T-cell (primary cell): Measurements from ENCODE around the gene NCS1. TPM values are rescaled to one million over a fixed set of nuclear protein-coding genes. Genes with fewer than 3 reads are reported as not detected.

Experiments
- ATAC-seq, 4 experiments: fragments of 200-7000 bp in 3 of 4; fragments of 150-1000 bp in 1 of 4; cut with Tn5 transposase; replicated peaks in 1 of 4; 1 replicate in 3 of 4; 2 replicates in 1 of 4; pipeline ENCODE4 v1.10.0; 2021; ENCODE audit warnings: moderate library complexity in 3 of 4, mild to moderate bottlenecking in 2 of 4, moderate number of reproducible peaks in 1 of 4
- CTCF ChIA-PET, 2 donors: fragments of 300-600 bp; sonication (Branson Sonifier 250); formaldehyde crosslinking; loops; one replicate each; lab custom pipeline; 2022; ENCODE audit warnings: antibody characterized with exemption in 2 of 2; lab: Charles Lee
- POLR2A ChIA-PET, 2 donors: fragments of 300-600 bp; sonication (Branson Sonifier 250); formaldehyde crosslinking; loops; one replicate each; lab custom pipeline; 2022; ENCODE audit warnings: antibody characterized with exemption in 2 of 2; lab: Charles Lee
- DNase-seq, 35 experiments: peaks; one replicate each; pipeline versions ENCODE4 v3.0.0 to v3.0.0-alpha.2; 2013 to 2023
- H3K27ac ChIP-seq: one replicate; pipeline ENCODE4 v1.5.1; 2013; ENCODE audit warnings: low read length
- H3K27me3 ChIP-seq, 2 experiments: replicated peaks in 1 of 2; 1 replicate in 1 of 2; 2 replicates in 1 of 2; pipeline versions ENCODE4 v1.6.1 to v1.7.0; 2013; ENCODE audit warnings: low read length in 1 of 2, mixed read lengths in 1 of 2; ENCODE audit not compliant: control insufficient read depth in 2 of 2, insufficient read depth in 2 of 2; ENCODE audit errors: extremely low read depth in 1 of 2
- H3K36me3 ChIP-seq, 2 donors: 1 replicate in 1 of 2; 2 replicates in 1 of 2; pipeline versions ENCODE4 v1.6.1 to v1.7.0; 2013; ENCODE audit warnings: low read length in 1 of 2; ENCODE audit not compliant: control insufficient read depth in 2 of 2, insufficient read depth in 1 of 2; ENCODE audit errors: extremely low read depth in 1 of 2
- H3K4me1 ChIP-seq, 2 experiments: 1 replicate in 1 of 2; 2 replicates in 1 of 2; pipeline versions ENCODE4 v1.6.1 to v1.7.0; 2013; ENCODE audit warnings: low read length in 2 of 2, mixed read lengths in 1 of 2; ENCODE audit not compliant: insufficient read depth in 2 of 2, control insufficient read depth in 1 of 2; ENCODE audit errors: extremely low read depth in 1 of 2
- H3K4me3 ChIP-seq, 2 donors: 1 replicate in 1 of 2; 2 replicates in 1 of 2; pipeline versions ENCODE4 v1.5.1 to v1.7.0; 2013; ENCODE audit warnings: mild to moderate bottlenecking in 2 of 2, low read length in 1 of 2, moderate library complexity in 1 of 2; ENCODE audit not compliant: control insufficient read depth in 1 of 2; ENCODE audit errors: extremely low read depth in 1 of 2
- H3K9me3 ChIP-seq: 2 replicates; pipeline ENCODE4 v1.7.0; 2013
- H3K27ac Mint-ChIP-seq, 2 donors: one replicate each; pipeline ENCODE4 v1.8.0; 2020 to 2021; ENCODE audit warnings: mild to moderate bottlenecking in 2 of 2, mixed read lengths in 2 of 2
- H3K27me3 Mint-ChIP-seq, 2 donors: one replicate each; pipeline ENCODE4 v1.8.0; 2021 to 2022; ENCODE audit warnings: mixed read lengths in 2 of 2
- H3K36me3 Mint-ChIP-seq: one replicate; pipeline ENCODE4 v1.8.0; 2021; ENCODE audit warnings: mixed read lengths
- H3K4me1 Mint-ChIP-seq, 3 donors: one replicate each; pipeline ENCODE4 v1.8.0; 2020 to 2022; ENCODE audit warnings: mixed read lengths in 3 of 3, mild to moderate bottlenecking in 1 of 3
- H3K4me3 Mint-ChIP-seq, 3 donors: one replicate each; pipeline ENCODE4 v1.8.0; 2020 to 2022; ENCODE audit warnings: mild to moderate bottlenecking in 3 of 3, mixed read lengths in 3 of 3, moderate library complexity in 3 of 3
- H3K9me3 Mint-ChIP-seq, 3 donors: one replicate each; pipeline ENCODE4 v1.8.0; 2020 to 2022; ENCODE audit warnings: mixed read lengths in 3 of 3
- WGBS: methylation state at CpG from one replicate; pipeline ENCODE4 v1.1.5; 2013; ENCODE audit warnings: missing lambda C conversion rate; ENCODE audit not compliant: insufficient coverage; 5-methylcytosine and 5-hydroxymethylcytosine counted together
- total RNA-seq, 35 experiments: library from RNA in 6 of 35; stranded (reverse) in 6 of 35; fragments of 120-200 nt in 1 of 35; gene quantifications; one replicate each; pipeline versions ENCODE4 v1.2.1 to v1.2.4 and lab custom pipeline; 2013 to 2026

NCS1 gene
- total RNA-seq, 5 donors from 2014 or later (not counting 1 experiment from before 2014, with no cell fraction given) = 0.20 to 0.82 (median 0.46) TPM; not detected in 1

DNA sequence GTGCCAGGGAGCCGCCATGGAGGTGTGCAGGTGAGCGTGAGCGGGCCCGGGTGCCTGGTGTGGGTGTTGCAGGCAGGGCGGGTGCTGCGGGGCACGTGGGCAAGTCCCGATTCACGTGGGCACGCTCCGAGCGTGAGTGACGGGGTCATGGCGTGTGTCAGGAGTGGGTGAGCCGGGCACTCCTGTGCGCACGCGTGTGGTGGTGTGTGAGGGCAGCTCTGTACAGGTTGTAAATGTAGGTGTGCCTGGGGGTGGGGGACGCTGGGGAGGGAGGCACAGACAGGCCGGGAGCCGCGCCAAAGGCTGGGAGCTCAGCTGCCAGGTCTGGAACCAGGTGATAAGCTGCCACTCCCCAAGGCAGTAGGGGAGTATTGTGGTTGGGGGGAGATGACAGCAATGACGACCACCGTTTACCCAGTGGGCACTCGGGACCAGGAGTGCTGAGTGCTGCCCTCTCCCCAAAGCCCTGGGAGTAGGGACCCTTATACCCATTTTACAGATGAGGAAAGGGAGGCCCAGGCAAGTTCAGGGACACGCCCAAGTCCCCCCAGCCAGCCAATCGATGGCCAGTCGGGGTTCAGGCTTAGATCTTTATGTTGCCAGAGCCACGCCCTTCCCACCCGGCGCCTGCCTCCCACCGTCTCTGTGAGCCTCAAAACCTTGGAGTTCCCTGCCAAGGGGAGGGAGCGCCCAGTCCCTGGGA lies 9.6 kb downstream of the NCS1 start:
- DNase-seq (no peak), ATAC-seq (no peak)
- Histone ChIP-seq H3K36me3 (no peaks in the 10 kb centered on the region), H3K4me1 (no peaks in the 10 kb centered on the region), H3K27me3 (peaks cover 0 to 19% of the 10 kb centered on the region in 2 experiments), H3K27ac (no peak overlapping the region), H3K4me3 (no peak overlapping the region), H3K9me3 (no peaks in the 10 kb centered on the region)
- Mint-ChIP-seq H3K9me3 (no peaks in the 10 kb centered on the region), H3K4me1 (peaks cover 0 to 8% (median 0%) of the 10 kb centered on the region in 3 donors), H3K36me3 (no peaks in the 10 kb centered on the region), H3K27ac (no peak overlapping the region), H3K27me3 (no peaks in the 10 kb centered on the region), H3K4me3 (no peak overlapping the region)
- CTCF ChIA-PET = no interaction called here
- WGBS = 83% methylated on average over 29 of the region's 33 CpGs
- POLR2A ChIA-PET = no interaction called here

DNA sequence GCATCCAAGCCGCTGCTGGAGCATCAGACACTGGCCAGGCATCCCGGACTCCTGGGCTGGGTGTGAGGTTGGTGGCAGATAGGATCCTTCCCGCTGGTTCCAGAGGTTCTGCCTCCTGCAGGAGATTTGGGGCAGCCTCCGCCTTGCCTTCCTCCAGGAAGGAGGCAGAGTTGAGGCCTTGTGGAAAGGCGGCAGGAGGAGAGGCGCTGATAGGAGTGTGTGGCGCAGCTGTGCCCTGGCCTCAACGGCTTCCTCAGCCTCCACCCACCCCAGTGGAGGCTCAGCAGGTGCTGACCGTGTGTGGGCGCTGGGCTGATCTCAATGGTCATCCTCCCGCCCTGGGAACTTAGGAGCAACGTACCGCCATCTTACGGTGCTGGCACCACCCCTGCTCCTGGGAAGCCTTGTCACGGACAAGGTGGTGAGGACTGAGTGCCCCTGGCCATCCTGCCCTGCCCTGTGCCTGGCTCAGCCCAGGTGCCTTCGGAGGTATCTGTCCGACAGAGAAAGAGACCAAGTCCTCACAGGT lies 10.2 kb downstream of the NCS1 start:
- Mint-ChIP-seq H3K27ac (no peak overlapping the region), H3K9me3 (no peaks in the 10 kb centered on the region), H3K27me3 (no peaks in the 10 kb centered on the region), H3K36me3 (no peaks in the 10 kb centered on the region), H3K4me3 (no peak overlapping the region), H3K4me1 (peaks cover 0 to 8% (median 0%) of the 10 kb centered on the region in 3 donors)
- H3K36me3 ChIP-seq = no peaks in the 10 kb centered on the region
- no peaks in the 10 kb centered on the region for H3K4me1 ChIP-seq
- H3K27ac ChIP-seq = no peak overlapping the region
- no peaks in the 10 kb centered on the region for H3K9me3 ChIP-seq
- WGBS = 92% methylated on average over 13 of the region's 17 CpGs
- CTCF ChIA-PET = no interaction called here
- no peak overlapping the region for H3K4me3 ChIP-seq
- ATAC-seq (no peak), DNase-seq (no peak)
- peaks cover 0 to 19% of the 10 kb centered on the region in 2 experiments for H3K27me3 ChIP-seq
- POLR2A ChIA-PET = no interaction called here

- WGBS = 59% methylated on average over 6 of the region's 7 CpGs
- Mint-ChIP-seq H3K9me3 (no peaks in the 10 kb centered on the region), H3K4me1 (peaks cover 0 to 8% (median 0%) of the 10 kb centered on the region in 3 donors), H3K27me3 (no peaks in the 10 kb centered on the region), H3K36me3 (no peaks in the 10 kb centered on the region), H3K4me3 (no peak overlapping the region), H3K27ac (no peak overlapping the region)
- DNase-seq (no peak), ATAC-seq (no peak)
- no peaks in the 10 kb centered on the region for H3K36me3 ChIP-seq
- H3K27ac ChIP-seq = no peak overlapping the region
- no peaks in the 10 kb centered on the region for H3K9me3 ChIP-seq
- no peak overlapping the region for H3K4me3 ChIP-seq
- POLR2A ChIA-PET = interaction anchor here in 1 of 2 donors (0.6 kb wide), 1 partner anchor 13 kb away, joined by 3 read pairs; no protein-coding TSS in a partner anchor
- CTCF ChIA-PET = no interaction called here
- H3K27me3 ChIP-seq = peaks cover 0 to 19% of the 10 kb centered on the region in 2 experiments
- no peaks in the 10 kb centered on the region for H3K4me1 ChIP-seq
Observed at GRCh38 chr9:130183133-130183762, 11.0 kb downstream of the NCS1 start.

DNA sequence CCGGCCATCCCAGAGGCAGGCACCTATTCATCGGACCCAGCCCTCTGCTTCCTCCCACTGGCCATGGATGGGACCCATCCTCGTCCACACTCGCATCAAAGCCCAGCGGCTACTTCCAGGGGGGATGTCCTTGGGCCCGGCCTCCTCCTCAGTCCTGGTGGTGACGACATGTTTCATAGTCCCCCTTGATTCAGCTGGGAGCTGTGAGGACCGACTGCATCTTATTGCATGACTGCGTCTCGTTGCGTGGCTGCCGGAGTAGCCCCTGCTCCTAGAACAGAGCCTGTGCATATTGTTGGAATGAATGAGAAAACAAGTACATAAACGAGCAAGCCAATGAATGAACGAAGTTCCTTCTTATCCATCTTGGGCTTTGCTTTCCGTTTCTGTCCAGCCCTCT lies 12.8 kb downstream of the NCS1 start:
- WGBS = 88% methylated on average over 8 of the region's 15 CpGs
- CTCF ChIA-PET = no interaction called here
- DNase-seq = no peak
- no peak for ATAC-seq
- H3K27me3 Mint-ChIP-seq = no peaks in the 10 kb centered on the region
- no peak overlapping the region for H3K27ac Mint-ChIP-seq
- H3K4me1 ChIP-seq = no peaks in the 10 kb centered on the region
- peaks cover 0 to 18% of the 10 kb centered on the region in 2 experiments for H3K27me3 ChIP-seq
- H3K4me1 Mint-ChIP-seq = peaks cover 0 to 8% (median 0%) of the 10 kb centered on the region in 3 donors
- H3K9me3 ChIP-seq = no peaks in the 10 kb centered on the region
- H3K36me3 ChIP-seq = no peaks in the 10 kb centered on the region
- H3K36me3 Mint-ChIP-seq = no peaks in the 10 kb centered on the region
- no peak overlapping the region for H3K27ac ChIP-seq
- H3K4me3 ChIP-seq = no peak overlapping the region
- POLR2A ChIA-PET = interaction anchor here in 1 of 2 donors (0.7 kb wide), 1 partner anchor 330 kb away, joined by 5 read pairs; no protein-coding TSS in a partner anchor
- no peaks in the 10 kb centered on the region for H3K9me3 Mint-ChIP-seq
- no peak overlapping the region for H3K4me3 Mint-ChIP-seq

- no peaks in the 10 kb centered on the region for H3K36me3 Mint-ChIP-seq
Observed at GRCh38 chr9:130185490-130186031, 13.4 kb downstream of the NCS1 start.

DNA sequence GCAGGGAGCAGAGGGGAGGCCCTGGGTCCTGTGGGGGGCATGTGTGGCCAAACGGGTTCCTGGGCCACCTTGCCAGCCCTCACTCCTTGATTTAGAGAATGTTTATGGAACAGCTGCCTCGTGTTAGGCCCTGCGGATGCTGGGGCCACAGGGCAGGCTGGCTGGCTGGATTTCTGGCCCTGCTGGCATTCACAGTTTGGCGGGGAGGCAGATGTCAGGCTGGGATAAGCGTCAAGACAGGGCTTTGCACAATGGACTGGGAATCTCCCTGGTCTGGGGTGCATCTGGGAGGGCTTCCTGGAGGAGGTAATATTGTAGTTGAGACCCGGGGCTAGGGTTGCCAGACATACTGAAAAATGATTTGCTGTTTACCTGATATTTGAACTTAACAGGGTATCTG lies 13.8 kb downstream of the NCS1 start:
- no peak for DNase-seq
- peaks cover 0 to 8% (median 0%) of the 10 kb centered on the region in 3 donors for H3K4me1 Mint-ChIP-seq
- H3K27me3 ChIP-seq = peaks cover 0 to 20% of the 10 kb centered on the region in 2 experiments
- H3K9me3 Mint-ChIP-seq = no peaks in the 10 kb centered on the region
- 83% methylated on average over 6 of the region's 6 CpGs for WGBS
- no peaks in the 10 kb centered on the region for H3K36me3 Mint-ChIP-seq
- POLR2A ChIA-PET = no interaction called here
- no peaks in the 10 kb centered on the region for H3K27me3 Mint-ChIP-seq
- no peaks in the 10 kb centered on the region for H3K36me3 ChIP-seq
- CTCF ChIA-PET = no interaction called here
- H3K4me3 Mint-ChIP-seq = no peak overlapping the region
- H3K4me3 ChIP-seq = no peak overlapping the region
- H3K27ac ChIP-seq = no peak overlapping the region
- H3K9me3 ChIP-seq = no peaks in the 10 kb centered on the region
- no peak overlapping the region for H3K27ac Mint-ChIP-seq
- ATAC-seq = no peak
- no peaks in the 10 kb centered on the region for H3K4me1 ChIP-seq

More at GRCh38 chr9:130185490-130186031, 13.4 kb downstream of the NCS1 start:
- no peaks in the 10 kb centered on the region for H3K9me3 Mint-ChIP-seq
- POLR2A ChIA-PET = no interaction called here
- H3K27ac ChIP-seq = no peak overlapping the region
- ATAC-seq = no peak
- no peaks in the 10 kb centered on the region for H3K4me1 ChIP-seq
- CTCF ChIA-PET = no interaction called here
- H3K4me1 Mint-ChIP-seq = peaks cover 0 to 8% (median 0%) of the 10 kb centered on the region in 3 donors
- WGBS = 88% methylated on average over 16 of the region's 17 CpGs
- H3K36me3 ChIP-seq = no peaks in the 10 kb centered on the region
- no peaks in the 10 kb centered on the region for H3K27me3 Mint-ChIP-seq
- H3K27me3 ChIP-seq = peaks cover 0 to 18% of the 10 kb centered on the region in 2 experiments
- DNase-seq = no peak
- H3K27ac Mint-ChIP-seq = no peak overlapping the region
- H3K9me3 ChIP-seq = no peaks in the 10 kb centered on the region
- no peak overlapping the region for H3K4me3 Mint-ChIP-seq
- no peak overlapping the region for H3K4me3 ChIP-seq
